Duodenal mucosa (tissue), 2 donors: ENCODE results near the gene RIPK1.

ENCODE experiments used
- H3K27ac ChIP-seq: one replicate; pipeline ENCODE4 v1.7.0; 2013; ENCODE audit warnings: low read depth, low read length
- H3K27me3 ChIP-seq, 2 donors: one replicate each; pipeline ENCODE4 v1.7.0; 2013; ENCODE audit warnings: low read length in 2 of 2, control low read depth in 1 of 2; ENCODE audit not compliant: insufficient read depth in 2 of 2, control insufficient read depth in 1 of 2
- H3K36me3 ChIP-seq, 2 donors: one replicate each; pipeline ENCODE4 v1.7.0; 2013; ENCODE audit warnings: low read length in 2 of 2, control low read depth in 1 of 2; ENCODE audit not compliant: insufficient read depth in 2 of 2, control insufficient read depth in 1 of 2
- H3K4me1 ChIP-seq, 2 donors: one replicate each; pipeline ENCODE4 v1.7.0; 2013; ENCODE audit warnings: low read length in 2 of 2, control low read depth in 1 of 2; ENCODE audit not compliant: insufficient read depth in 2 of 2, control insufficient read depth in 1 of 2
- H3K4me3 ChIP-seq, 2 donors: one replicate each; pipeline ENCODE4 v1.7.0; 2013; ENCODE audit warnings: low read length in 2 of 2, low read depth in 1 of 2
- H3K9ac ChIP-seq, 2 donors: one replicate each; pipeline ENCODE4 v1.7.0; 2013; ENCODE audit warnings: low read length in 2 of 2, low read depth in 1 of 2
- H3K9me3 ChIP-seq, 2 donors: one replicate each; pipeline ENCODE4 v1.7.0; 2013; ENCODE audit warnings: low read length in 2 of 2, control low read depth in 1 of 2; ENCODE audit not compliant: control insufficient read depth in 1 of 2

RIPK1 gene

DNA sequence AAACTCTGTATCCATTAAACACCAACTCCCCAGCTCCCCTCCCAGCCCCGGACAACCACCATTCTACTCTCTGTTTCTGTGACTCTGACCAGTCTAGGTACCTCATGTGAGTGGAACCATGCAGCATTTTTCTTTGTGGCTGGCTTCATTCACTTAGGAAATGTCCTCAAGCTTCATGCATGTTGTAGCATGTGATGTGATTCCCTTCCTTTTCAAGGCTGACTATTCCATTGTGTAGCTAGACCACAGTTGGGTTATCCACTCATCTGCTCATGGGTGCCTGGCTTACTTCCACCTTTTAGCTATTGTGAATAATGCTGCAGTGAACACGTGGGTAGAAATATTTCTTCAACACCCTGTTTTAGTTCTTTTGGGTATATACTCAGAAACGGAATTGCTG is 41.5 kb downstream of the RIPK1 start:
- Histone ChIP-seq H3K4me3 (no peak overlapping the region), H3K4me1 (peaks cover 0 to 3% of the 10 kb centered on the region in 2 donors), H3K36me3 (peaks cover 55 to 82% of the 10 kb centered on the region in 2 donors), H3K27ac (no peak overlapping the region), H3K9ac (no peak overlapping the region), H3K9me3 (no peaks in the 10 kb centered on the region), H3K27me3 (no peaks in the 10 kb centered on the region)

DNA sequence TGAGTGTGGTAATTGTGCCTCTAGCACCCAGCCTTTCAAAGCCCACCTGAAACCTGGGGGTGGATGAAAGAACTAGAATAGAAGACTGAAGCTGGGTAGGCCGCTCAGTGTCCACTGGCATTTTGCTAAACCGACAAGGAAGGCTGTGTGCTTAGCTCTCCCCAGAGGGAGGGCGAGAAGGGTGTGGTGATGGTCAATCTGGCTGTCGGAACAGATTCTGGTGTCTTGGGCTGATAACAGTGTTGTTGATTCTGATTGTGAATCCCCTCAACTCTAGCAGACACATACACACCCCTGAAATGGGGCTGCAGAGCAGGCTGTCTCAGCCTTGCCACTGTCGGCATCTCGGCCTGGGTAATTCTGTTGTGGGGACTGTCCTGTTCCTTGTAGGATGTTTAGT is 46.1 kb downstream of the RIPK1 start:
- H3K27me3 ChIP-seq: no peaks in the 10 kb centered on the region
- H3K4me3 ChIP-seq: no peak overlapping the region
- no peaks in the 10 kb centered on the region for H3K9me3 ChIP-seq
- peaks cover 31 to 51% of the 10 kb centered on the region in 2 donors for H3K36me3 ChIP-seq
- H3K4me1 ChIP-seq: peaks cover 7 to 10% of the 10 kb centered on the region in 2 donors
- H3K27ac ChIP-seq: no peak overlapping the region
- no peak overlapping the region for H3K9ac ChIP-seq

DNA sequence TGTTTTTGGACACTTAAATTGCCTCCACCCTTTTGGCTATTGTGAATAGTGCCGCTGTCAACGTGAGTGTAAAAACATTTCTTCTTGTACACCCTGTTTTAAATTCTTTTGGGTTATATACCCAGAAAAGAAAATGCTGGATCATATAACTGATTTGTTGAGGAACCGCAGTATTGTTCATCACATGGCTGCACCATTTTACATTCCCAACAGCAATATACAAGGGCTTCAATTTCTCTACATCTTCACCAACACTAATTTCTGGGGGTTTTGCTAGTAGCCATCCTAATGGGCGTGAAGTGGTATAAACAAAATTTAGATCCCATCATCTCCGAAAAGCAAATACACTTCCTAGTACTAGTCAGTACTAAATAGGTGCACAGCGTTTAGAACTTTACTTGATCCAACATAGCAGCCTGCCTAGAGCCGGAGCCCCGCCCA is 49.6 kb downstream of the RIPK1 start:
- Histone ChIP-seq H3K4me3 (peak overlapping the region; percentile 73 to 86), H3K9me3 (no peaks in the 10 kb centered on the region), H3K27ac (peak overlapping the region; percentile 98), H3K9ac (peak overlapping the region; percentile 76 to 87), H3K27me3 (no peaks in the 10 kb centered on the region), H3K4me1 (peaks cover 12 to 15% of the 10 kb centered on the region in 2 donors), H3K36me3 (peaks cover 15 to 24% of the 10 kb centered on the region in 2 donors)

DNA sequence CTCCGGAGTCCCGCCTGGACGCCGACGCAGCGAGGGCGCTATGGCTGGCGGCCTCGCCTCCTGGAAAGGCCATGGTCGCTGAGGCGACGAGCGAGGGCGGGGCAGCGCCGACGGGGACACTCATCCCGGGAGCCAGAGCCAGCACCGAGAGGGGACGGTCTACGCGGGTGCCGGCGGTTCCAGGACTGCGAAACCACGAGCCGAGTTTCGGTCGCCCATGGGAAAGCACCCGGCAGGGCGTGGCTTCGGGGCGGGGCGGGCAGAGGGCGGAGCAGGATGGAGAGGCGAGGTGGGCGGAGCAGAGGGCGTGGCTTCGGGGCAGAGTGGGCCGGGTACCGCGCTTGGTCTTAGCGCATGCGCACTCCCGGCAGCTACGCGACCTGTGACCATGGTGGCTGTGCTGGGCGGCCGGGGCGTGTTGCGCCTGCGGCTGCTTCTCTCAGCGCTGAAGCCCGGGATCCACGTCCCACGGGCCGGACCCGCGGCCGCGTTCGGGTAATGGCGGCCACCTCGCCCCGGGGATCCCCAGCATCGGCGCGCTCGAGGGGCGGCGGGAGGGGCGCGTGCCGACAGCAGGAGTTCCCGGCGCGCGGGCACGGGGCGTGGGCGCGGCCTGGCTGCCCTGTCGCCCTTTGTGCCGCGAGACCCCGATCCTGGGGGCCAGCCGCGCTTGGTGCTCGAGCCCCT is 50.2 kb downstream of the RIPK1 start, which contains the start of gene BPHL:
BPHL (plus strand) TSS at position 359 of the 687 bp plus-strand sequence; CDS start at position 389, 30 bp downstream.
- Histone ChIP-seq H3K4me1 (peaks cover 12 to 15% of the 10 kb centered on the region in 2 donors), H3K9ac (peak within 1 kb of the TSS; percentile 76 to 87)

DNA sequence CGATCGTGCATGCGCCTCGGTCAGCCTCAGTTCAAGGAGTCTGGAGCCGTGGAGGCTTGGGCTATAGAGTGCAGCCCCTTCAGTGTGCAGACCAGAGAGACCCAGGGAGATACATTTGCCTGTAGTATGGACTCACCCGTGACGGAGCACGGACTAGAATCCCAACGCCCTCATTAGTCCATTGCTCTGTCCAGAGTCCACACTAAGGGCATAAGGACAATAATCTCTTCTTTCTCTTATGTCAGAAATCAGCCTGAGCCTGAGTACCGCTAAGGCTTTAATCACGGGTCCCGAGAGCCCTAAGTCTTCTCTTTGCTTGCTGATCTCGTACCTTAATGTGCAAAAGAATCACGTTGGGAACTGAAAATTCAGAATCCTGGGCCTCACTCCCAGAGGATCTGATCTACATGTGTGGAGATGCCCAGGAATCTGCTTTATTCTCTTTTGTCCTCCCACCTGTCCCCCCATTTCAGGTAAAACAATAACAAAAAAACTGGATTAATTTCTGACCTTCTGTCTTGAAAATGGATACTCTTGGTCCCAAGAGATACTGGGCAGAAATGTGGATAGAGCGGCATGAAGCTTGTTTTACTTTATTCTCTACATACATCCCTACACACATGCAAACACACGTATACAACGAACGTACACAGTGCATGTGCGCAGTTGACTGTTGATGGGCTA is 50.9 kb downstream of the RIPK1 start:
- peaks cover 6 to 12% of the 10 kb centered on the region in 2 donors for H3K36me3 ChIP-seq
- no peaks in the 10 kb centered on the region for H3K9me3 ChIP-seq
- H3K27ac ChIP-seq: peak overlapping the region; percentile 84
- peak overlapping the region; percentile 73 to 86 for H3K4me3 ChIP-seq
- H3K9ac ChIP-seq: peak overlapping the region; percentile 55 to 76
- H3K27me3 ChIP-seq: no peaks in the 10 kb centered on the region
- H3K4me1 ChIP-seq: peaks cover 12 to 15% of the 10 kb centered on the region in 2 donors

More for the DNA sequence above, 50.2 kb downstream of the RIPK1 start, which contains the start of gene BPHL:
- H3K9me3 ChIP-seq: no peaks in the 10 kb centered on the region
- no peaks in the 10 kb centered on the region for H3K27me3 ChIP-seq
- peak within 1 kb of the TSS; percentile 98 for H3K27ac ChIP-seq
- peak within 1 kb of the TSS; percentile 73 to 86 for H3K4me3 ChIP-seq
- H3K36me3 ChIP-seq: peaks cover 9 to 18% of the 10 kb centered on the region in 2 donors

DNA sequence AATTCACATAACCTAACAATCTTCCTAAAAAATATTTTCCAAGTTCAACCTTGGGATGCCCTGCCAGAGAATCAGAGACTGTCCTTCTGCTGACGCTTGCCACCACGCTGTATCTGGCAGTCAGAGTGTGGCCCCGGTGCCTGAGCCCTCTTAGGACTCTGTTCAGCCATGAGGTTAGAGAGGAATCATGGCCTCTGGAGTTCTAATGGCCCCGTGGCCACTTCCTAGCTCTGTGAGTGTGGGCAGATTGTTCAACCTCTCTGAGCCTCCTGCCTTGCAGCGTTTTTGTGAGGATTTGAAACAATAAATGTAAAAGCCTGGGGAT is 52.4 kb downstream of the RIPK1 start:
- Histone ChIP-seq H3K27me3 (no peaks in the 10 kb centered on the region), H3K4me1 (peaks cover 12 to 15% of the 10 kb centered on the region in 2 donors), H3K27ac (no peak overlapping the region), H3K36me3 (peaks cover 0 to 3% of the 10 kb centered on the region in 2 donors), H3K9ac (no peak overlapping the region), H3K4me3 (no peak overlapping the region), H3K9me3 (no peaks in the 10 kb centered on the region)

DNA sequence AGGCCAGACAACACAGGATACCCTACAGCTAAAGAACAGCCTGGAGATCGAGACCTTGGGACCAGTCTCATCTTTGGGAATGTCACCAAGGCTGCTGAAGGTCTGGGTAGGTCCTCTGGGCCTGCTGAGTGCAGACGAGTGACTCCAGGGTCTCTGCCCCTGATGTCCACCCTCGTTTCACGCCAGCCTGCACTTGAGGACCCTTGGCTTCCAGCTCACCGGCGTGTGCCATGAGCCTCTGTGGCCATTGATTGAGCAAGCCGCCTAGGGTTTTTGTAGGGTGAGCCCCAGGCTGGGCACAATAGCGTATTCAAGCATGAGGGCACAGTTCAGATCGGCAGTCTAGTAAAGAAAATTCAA is 54.5 kb downstream of the RIPK1 start:
- Histone ChIP-seq H3K27me3 (no peaks in the 10 kb centered on the region), H3K27ac (no peak overlapping the region), H3K9me3 (no peaks in the 10 kb centered on the region), H3K4me3 (no peak overlapping the region), H3K4me1 (peaks cover 7 to 13% of the 10 kb centered on the region in 2 donors), H3K36me3 (peaks cover 0 to 3% of the 10 kb centered on the region in 2 donors), H3K9ac (no peak overlapping the region)

DNA sequence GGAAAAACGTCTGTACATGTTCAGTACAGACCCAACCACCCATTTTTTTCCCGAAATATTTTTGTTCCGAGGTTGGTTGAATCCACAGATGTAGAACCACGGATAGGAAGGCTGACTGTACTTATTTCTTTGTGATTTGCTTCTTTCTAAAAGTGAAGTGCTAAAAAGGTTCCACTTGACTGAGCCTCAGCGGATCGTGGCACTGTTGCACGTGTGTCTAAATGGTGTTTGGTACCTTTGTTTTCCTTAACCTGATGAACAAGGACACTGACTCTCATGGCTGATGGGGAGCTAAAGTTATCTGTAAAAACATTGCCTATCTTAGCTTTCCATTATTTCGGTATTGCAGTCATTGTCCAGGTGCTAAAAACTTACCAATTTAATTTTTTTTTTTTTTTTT is 56.4 kb downstream of the RIPK1 start:
- H3K4me3 ChIP-seq: no peak overlapping the region

DNA sequence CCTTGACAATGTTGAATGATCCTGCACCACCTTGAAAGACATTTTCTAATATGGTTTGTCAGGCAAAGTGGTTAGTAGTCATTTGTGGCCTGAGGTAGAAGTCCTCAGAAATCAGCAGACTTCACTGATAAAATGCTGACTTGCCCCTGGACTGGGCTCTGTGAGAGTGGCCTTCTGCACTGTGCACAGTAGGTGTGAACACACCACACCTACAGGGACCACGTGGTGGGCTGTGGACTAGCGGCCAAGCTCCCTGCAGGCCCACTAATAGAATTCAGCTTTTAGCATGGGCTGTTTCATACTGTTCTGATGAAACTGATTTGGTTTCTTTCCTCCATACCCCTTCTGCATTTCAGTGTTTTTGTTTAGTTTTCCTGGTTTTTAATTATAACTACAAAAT is 57.5 kb downstream of the RIPK1 start:
- Histone ChIP-seq H3K9me3 (no peaks in the 10 kb centered on the region), H3K4me1 (no peaks in the 10 kb centered on the region), H3K27ac (no peak overlapping the region), H3K4me3 (no peak overlapping the region), H3K9ac (no peak overlapping the region), H3K27me3 (no peaks in the 10 kb centered on the region), H3K36me3 (peaks cover 8 to 25% of the 10 kb centered on the region in 2 donors)

More for the DNA sequence above, 56.4 kb downstream of the RIPK1 start:
- Histone ChIP-seq H3K9ac (no peak overlapping the region), H3K36me3 (peaks cover 8 to 15% of the 10 kb centered on the region in 2 donors), H3K9me3 (no peaks in the 10 kb centered on the region), H3K4me1 (peaks cover 0 to 5% of the 10 kb centered on the region in 2 donors), H3K27me3 (no peaks in the 10 kb centered on the region), H3K27ac (no peak overlapping the region)

DNA sequence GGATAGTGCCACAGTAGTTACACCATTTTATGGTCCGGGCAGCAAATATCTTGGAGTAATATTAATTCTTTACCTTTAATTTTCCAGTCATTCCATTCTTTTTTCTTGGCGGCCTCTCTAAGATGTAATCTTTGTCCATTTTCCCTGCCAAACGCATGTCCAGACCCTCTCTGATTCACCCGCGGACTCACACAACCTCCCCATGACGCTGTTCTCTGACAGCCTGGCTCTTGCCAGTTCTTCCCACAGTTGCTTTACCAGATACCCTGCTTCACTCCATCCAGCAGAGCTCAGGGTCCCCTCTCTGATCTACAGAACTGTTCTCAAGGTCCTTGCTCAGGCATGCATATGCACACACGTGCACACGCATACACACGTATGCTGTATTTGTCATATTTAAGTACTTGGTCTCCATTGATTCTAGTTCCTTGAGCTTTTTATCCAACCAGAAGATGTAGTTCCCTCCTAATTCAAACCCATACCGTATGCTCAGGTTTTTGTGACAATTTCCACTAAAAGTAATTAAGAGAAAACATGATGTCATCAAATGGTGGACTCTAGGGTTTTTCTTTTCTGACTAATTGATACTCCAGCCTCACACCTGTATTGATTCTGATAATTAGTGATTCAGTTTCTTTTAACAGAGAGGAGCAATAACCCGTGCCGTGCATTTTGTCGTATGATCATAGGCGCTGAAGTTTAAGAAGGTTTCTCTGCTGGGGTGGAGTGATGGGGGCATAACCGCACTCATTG is 60.2 kb downstream of the RIPK1 start:
- H3K27ac ChIP-seq: no peak overlapping the region
- H3K9me3 ChIP-seq: no peaks in the 10 kb centered on the region
- H3K9ac ChIP-seq: no peak overlapping the region
- H3K27me3 ChIP-seq: no peaks in the 10 kb centered on the region
- H3K36me3 ChIP-seq: peaks cover 8 to 37% of the 10 kb centered on the region in 2 donors
- no peaks in the 10 kb centered on the region for H3K4me1 ChIP-seq
- H3K4me3 ChIP-seq: no peak overlapping the region
